Measurements from ENCODE around the gene PIGK.
"Not testable (repeated sequence)": the region's sequence is repeated elsewhere in the genome, so short reads cannot be mapped to it uniquely, and the experiment has no call there.

DNA sequence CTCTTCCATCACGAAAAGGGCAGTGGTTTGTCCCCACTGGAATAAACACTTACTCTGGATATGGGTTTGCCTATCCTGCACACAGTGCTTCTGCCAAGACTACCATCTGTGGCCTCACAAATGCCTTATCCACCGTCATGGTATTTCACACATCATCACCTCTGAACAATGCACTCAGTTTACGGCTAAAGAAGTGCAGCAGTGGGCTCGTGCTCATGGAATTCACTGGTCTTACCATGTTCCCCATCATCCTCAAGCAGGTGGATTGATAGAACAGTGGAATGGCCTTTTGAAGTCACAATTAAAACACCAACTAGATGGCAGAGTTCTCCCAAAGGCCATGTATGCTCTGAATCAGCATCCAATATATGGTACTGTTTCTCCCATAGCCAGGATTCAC lies 32.3 kb downstream of the PIGK start:
- not testable (repeated sequence) for TF ChIP-seq CTCF (IDR thresholded peaks at IDR 0.05; ENCODE audit: borderline replicate concordance, extremely low read depth, low read length, poor library complexity, severe bottlenecking); EZH2 (IDR thresholded peaks at IDR 0.05; ENCODE audit: borderline replicate concordance, low read depth, low read length, severe bottlenecking)
